ENCODE data around the gene GABRD.

The GABRD gene

GRCh38 chr1:1985375-1986050 is 33.6 kb upstream of the GABRD start:
- no peak for DNase-seq (ENCODE audit: low read depth in 2 of 2)

GRCh38 chr1:1986451-1987141 is 32.5 kb upstream of the GABRD start:
- DNase-seq (ENCODE audit: low read depth in 2 of 2) = no peak

GRCh38 chr1:1987142-1987510 is 32.0 kb upstream of the GABRD start:
- no peak for DNase-seq (ENCODE audit: low read depth in 2 of 2)

GRCh38 chr1:1988061-1988945 is 30.8 kb upstream of the GABRD start:
- DNase-seq (ENCODE audit: low read depth in 2 of 2) = no peak

DNA sequence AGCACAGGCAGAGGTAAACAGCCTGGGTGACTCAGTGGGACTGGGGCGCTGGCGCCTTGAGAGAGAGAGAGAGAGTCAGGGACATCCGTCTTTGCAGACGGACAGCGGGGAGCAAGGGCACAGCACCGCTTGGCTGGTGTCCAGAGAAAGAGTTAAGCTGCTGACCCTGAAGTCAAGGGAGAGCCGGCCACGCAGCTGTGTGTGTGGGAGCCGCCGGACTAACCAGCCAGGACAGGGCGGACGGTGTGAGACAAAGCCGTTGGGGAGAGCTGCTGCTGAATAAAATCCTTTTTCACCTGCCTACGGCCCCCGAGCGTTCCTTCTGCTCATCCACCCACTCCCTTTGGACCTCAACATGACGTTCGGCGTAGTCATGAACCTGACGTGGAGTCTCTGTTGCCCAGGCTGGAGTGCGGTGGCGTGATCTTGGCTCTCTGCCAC is 30.0 kb upstream of the GABRD start:
- no peak for DNase-seq (ENCODE audit: low read depth in 2 of 2)

- DNase-seq (ENCODE audit: low read depth in 2 of 2) = no peak
These were observed 29.4 kb upstream of the GABRD start for GRCh38 chr1:1989789-1990188.

DNA sequence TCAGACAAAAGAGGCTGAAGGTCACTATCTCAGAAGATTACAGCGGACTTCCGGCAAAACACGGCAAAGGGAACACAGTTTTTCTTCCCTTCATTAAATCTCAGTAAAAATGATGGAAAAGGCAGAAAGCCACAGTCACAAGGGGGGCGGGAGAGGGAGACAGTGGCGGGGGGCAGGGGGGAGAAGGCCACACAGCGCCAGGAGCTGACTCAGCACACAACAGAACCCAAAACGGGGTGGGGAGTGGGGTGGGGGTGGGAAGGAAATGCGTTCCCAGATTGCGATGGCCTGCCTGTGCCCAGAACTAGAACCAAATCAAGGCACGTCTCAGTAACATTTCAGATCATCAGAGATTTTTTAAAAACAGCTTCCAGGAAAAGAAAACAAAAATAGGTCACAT is 28.9 kb upstream of the GABRD start:
- no peak for DNase-seq (ENCODE audit: low read depth in 2 of 2)

DNA sequence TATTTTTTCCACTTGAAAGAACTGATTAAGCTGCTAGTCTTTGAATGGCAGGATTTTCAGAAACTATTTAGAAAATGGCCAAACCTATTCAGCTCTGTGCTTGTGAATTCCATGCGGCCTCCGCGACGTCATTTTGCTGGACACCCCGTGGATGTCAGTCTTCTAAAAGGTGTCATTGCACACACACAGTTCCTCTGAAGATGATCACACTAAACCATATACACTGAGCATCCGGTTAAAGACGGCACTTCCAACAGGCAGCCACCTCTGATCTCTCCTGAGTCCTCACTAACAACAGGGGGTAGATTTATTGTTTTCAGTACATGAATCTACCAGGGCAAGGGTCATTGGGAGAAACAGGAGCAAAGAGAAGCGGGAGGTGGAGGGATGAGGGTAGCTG is 24.6 kb upstream of the GABRD start:
- DNase-seq (ENCODE audit: low read depth in 2 of 2) = no peak

GRCh38 chr1:1996207-1996651 is 22.9 kb upstream of the GABRD start:
- no peak for DNase-seq (ENCODE audit: low read depth in 2 of 2)

- no peak for DNase-seq (ENCODE audit: low read depth in 2 of 2)
These were observed 21.6 kb upstream of the GABRD start for GRCh38 chr1:1997576-1997975.

DNA sequence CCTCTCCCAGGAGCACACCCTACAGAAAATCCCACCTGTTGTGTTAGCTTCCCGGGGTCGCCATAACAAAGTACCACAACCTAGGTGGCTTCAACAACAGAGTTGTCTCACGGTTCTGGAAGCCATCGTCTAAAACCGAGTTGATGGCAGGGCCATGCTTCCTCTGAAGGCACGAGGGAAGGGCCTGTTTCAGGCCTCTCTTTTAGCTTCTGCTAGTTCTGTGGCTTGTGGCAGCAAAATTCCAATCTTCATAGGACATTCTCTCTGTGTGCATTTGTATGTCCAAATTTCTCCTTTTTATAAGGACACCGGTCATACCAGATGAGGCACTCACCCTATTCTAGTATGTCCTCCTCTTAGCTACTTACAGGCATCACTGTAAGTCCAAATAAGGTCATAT is 18.7 kb upstream of the GABRD start:
- DNase-seq (ENCODE audit: low read depth in 2 of 2) = no peak

GRCh38 chr1:2000850-2001249 is 18.3 kb upstream of the GABRD start:
- no peak for DNase-seq (ENCODE audit: low read depth in 2 of 2)

GRCh38 chr1:2001773-2002411 is 17.3 kb upstream of the GABRD start:
- DNase-seq (ENCODE audit: low read depth in 2 of 2) = no peak

DNA sequence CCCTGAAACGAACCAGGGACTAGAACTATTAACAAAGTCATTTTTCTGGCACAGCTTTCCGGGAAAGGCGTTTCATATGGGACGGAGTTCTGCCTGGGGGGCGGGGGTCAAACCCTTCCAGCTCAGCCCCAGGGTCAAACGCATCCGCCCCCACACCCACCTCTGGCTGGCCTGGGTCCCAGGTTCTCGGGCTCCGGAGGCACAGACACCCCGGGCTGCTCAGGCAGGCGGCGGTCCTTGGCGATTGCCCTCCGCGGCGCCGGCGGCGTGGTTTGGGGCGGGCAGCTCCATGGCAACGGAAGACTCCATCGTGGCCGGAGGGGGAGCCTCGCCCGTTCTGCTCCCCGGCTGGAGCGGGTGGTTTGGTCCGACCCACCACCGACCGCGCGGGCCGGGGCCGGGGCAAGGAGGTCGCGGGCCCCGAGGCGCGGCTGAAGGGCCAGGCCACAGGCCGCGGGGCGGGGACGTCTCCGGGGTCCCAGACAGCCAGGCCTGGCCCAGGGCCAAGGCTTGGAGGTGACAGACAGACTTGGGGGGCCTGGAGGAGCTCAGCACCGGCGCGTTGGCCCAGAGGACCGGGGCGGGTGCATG is 15.5 kb upstream of the GABRD start, which contains the start of gene CFAP74:
CFAP74 (minus strand) TSS at position 246 of the 591 bp plus-strand sequence. CDS start 12,830 bp downstream, outside the sequence.
- peak in 1 of 2 donors; percentile 4 for DNase-seq (ENCODE audit: low read depth in 2 of 2)

- DNase-seq (ENCODE audit: low read depth in 2 of 2) = no peak
These were observed 14.3 kb upstream of the GABRD start for GRCh38 chr1:2004856-2005255.

- DNase-seq (ENCODE audit: low read depth in 2 of 2) = no peak
These were observed 9.8 kb upstream of the GABRD start for GRCh38 chr1:2009101-2010053.

GRCh38 chr1:2014181-2014580 is 5.0 kb upstream of the GABRD start:
- no peak for DNase-seq (ENCODE audit: low read depth in 2 of 2)

- no peak for DNase-seq (ENCODE audit: low read depth in 2 of 2)
These were observed 4.1 kb upstream of the GABRD start for GRCh38 chr1:2014741-2015735.

- no peak for DNase-seq (ENCODE audit: low read depth in 2 of 2)
These were observed 3.0 kb upstream of the GABRD start for GRCh38 chr1:2016123-2016522.
